GM12874 (cell line): ENCODE data around the gene FAM120B.

Experiments
- TF ChIP-seq, protein P1 (sequence below): IDR thresholded peaks from 2 replicates; pipeline ENCODE4 v1.5.1; 2011; ENCODE audit warnings: low read depth, mild to moderate bottlenecking, control low read depth, low read length, moderate library complexity; ENCODE audit not compliant: insufficient read depth

Gene FAM120B

DNA sequence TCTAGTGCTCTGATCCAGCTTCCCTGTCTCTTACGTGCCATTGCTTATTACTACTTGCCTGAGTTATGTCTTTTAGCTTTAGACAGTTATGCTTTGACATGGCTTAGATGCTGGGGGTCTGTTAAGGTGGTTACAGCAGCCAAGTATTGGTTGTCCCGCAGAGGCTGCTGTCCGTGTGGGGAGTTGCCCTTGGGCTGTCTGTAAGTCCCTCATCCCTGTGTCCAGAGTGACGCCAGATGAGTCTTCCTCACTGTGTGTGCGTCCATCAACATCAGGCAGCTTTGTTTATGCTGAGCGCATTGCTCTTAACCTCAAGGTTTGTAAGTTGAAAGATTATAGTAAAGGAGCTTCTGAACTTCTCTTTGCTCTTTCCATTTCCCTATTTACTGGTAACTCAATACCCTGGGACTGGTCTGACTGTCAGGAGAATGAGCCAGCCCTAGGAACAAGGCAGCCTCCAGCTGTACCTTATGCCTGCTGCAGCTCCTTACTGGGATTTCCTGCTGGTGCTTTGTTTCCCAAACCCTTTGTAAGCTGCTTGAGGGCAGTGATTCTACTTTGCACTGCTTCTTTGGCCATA is 7.2 kb downstream of the FAM120B start:
- TF ChIP-seq, protein P1, sequence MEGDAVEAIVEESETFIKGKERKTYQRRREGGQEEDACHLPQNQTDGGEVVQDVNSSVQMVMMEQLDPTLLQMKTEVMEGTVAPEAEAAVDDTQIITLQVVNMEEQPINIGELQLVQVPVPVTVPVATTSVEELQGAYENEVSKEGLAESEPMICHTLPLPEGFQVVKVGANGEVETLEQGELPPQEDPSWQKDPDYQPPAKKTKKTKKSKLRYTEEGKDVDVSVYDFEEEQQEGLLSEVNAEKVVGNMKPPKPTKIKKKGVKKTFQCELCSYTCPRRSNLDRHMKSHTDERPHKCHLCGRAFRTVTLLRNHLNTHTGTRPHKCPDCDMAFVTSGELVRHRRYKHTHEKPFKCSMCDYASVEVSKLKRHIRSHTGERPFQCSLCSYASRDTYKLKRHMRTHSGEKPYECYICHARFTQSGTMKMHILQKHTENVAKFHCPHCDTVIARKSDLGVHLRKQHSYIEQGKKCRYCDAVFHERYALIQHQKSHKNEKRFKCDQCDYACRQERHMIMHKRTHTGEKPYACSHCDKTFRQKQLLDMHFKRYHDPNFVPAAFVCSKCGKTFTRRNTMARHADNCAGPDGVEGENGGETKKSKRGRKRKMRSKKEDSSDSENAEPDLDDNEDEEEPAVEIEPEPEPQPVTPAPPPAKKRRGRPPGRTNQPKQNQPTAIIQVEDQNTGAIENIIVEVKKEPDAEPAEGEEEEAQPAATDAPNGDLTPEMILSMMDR: no peak

DNA sequence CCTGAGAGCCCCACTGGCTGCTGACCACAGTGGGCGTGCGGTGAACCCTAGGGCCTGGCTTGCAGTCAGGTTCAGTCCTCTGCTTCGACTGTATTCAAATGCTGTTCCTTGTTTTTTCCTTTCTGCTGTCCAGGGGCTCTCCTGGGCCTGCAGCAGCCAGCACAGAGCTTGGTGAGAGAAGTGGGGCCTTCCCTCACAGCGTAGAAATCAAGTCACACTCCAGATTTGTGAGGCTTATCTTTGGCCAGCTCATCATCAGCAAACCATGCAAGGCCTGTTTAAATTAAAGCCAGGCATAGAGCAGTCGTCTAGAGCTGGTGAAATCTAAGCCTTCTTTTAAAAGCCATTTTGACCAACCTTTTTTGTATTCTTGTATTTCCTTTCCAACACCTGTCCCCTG is 8.4 kb downstream of the FAM120B start:
- TF ChIP-seq, protein P1: no peak

DNA sequence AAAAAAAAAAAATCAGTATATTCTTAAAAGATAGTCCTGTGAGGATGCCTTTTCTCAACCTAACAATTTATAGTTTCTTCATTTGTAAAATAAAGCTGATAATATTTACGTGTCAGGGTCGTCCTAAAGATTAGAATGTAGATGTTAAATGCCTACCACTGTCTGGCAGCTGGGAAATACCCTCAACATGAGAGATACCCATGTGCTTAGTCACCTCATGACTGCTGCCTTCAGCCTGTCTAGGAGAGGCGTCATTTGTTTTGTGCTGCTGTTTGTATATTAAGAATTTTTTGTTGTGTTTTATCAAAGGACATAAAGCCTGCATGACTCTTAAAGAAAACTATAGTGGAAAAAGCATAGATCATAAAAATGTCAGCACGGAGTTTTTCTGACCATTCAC is 9.5 kb downstream of the FAM120B start:
- TF ChIP-seq, protein P1: no peak

DNA sequence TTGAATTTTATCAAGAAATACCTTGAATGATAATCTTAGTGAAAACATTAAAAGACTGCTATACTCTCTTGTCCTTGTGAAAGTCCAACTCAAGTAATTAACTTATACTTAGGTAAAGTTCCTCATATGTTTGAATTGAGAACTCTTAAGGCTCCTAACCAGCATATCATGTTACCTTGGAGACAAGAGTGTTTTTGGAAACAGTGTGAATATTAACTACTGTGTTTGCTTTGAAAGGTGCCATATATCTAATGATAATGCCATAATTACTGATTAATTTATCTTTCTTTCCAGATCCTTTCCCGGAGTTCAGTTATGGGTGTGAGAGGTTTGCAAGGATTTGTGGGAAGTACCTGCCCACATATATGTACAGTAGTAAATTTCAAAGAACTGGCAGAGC is 10.5 kb downstream of the FAM120B start:
- TF ChIP-seq, protein P1: no peak

DNA sequence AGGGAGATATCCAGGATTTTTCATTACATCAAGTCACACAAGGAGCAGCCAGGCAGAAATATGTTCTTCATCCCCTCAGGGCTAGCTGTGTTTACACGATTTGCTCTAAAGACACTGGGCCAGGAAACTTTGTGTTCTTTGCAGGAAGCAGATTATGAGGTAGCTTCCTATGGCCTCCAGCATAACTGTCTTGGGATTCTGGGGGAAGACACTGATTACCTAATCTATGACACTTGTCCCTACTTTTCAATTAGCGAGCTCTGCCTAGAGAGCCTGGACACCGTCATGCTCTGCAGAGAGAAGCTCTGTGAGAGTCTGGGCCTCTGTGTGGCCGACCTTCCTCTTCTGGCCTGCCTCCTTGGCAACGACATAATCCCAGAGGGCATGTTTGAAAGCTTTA is 11.2 kb downstream of the FAM120B start:
- TF ChIP-seq, protein P1: no peak

DNA sequence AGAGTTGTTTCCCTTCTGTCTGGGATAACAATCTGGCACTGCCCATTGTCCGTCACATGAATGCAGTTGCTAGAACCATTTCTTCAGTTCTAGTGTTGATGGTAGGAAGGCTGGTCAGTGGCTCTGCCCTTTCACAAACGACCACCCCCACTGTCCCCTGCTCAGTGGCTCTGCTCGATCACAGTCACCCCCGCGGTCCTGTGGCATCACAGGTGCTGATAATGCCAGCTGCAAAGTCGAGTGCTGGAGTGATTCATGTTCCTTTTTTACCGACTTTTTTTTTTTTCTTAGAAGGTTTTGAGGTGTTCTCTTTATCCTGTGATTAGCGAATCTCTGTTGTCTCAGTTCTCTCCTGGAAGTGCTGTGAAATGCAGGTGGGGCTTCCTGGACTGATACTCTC is 22.8 kb downstream of the FAM120B start:
- TF ChIP-seq, protein P1: no peak

DNA sequence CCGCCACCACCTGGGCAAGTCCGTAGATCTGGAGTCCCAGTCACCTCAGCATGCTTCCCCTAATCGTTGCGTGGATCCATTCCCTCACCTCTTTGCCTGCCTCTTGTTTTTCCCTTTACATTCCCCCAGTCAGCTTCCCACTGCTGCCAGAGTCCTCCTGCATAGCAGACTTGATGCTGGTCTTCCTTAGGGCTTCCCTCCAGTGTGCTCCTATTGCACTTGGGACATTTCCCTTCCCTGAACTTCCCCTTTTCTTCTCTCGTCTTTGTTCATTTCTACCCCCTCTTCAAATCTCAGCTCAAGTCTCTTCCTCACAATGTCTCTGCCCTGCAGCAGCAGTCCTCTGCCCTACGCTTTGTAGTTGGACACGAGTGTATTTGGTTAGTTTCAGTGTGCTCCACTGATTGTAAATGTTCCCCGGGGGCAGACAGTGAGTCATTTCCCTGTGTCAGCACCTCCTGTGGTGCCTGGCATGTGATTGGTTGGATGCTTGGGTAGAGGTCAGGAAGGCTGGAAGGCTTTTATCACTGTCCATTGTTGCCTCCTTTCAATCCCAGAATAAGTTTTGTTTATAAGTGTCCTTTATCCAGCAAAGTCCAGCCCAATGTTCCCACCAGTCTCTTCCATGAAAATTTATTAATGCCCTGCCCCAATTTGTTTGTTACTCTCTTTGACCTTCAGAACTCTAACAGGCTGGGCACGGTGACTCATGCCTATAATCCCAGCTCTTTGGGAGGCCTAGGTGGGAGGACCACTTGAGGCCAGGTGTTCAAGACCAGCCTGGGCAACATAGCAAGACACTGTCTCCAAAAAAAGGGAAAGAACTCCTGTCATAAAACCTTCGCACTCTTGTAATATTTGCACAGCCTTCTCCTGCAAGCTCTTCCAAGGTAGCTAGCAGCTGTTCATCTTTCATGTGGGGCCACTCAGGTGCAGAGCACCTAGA is 38.3 kb downstream of the FAM120B start:
- TF ChIP-seq, protein P1: no peak
